HepG2 (cell line): ENCODE measurements around the gene EFNA2. TPM values are rescaled to one million over a fixed set of nuclear protein-coding genes. Genes with fewer than 3 reads are reported as not detected.

ENCODE experiments used
- ATF7-NPFF ChIP-seq: sonication (generic); formaldehyde crosslinking; IDR thresholded peaks from 2 replicates; pipeline ENCODE4 v1.8.1; 2023; ENCODE audit warnings: mild to moderate bottlenecking, low read depth, missing genetic modification reagents, moderate library complexity
- CC2D1A ChIP-seq: sonication (generic); formaldehyde crosslinking; IDR thresholded peaks from 2 replicates; pipeline ENCODE4 v1.8.1; 2023; ENCODE audit warnings: mild to moderate bottlenecking, missing genetic modification reagents
- GLI4 ChIP-seq: sonication (generic); formaldehyde crosslinking; IDR thresholded peaks from 2 replicates; pipeline ENCODE4 v1.5.1; 2020; ENCODE audit warnings: missing genetic modification reagents, mild to moderate bottlenecking, moderate library complexity, borderline replicate concordance
- KMT2A ChIP-seq: sonication (generic); formaldehyde crosslinking; IDR thresholded peaks from 2 replicates; pipeline ENCODE4 v1.4.0; 2020; ENCODE audit warnings: missing genetic modification reagents
- MIER2 ChIP-seq: IDR thresholded peaks from 2 replicates; pipeline ENCODE4 v1.6.1; 2016; ENCODE audit warnings: missing biosample characterization, missing genetic modification reagents
- NPAS2 ChIP-seq: sonication (generic); formaldehyde crosslinking; IDR thresholded peaks from 2 replicates; pipeline ENCODE4 v1.8.0; 2022; ENCODE audit warnings: mild to moderate bottlenecking, missing genetic modification reagents, borderline replicate concordance
- POLR2A ChIP-seq, 2 experiments: IDR thresholded peaks; 2 replicates each; pipeline ENCODE4 v1.6.1; 2011; ENCODE audit warnings: low read depth in 2 of 2, low read length in 2 of 2, mild to moderate bottlenecking in 1 of 2, moderate library complexity in 1 of 2; ENCODE audit not compliant: insufficient read depth in 1 of 2
- SMAD9 ChIP-seq: sonication (generic); formaldehyde crosslinking; IDR thresholded peaks from 2 replicates; pipeline ENCODE4 v1.5.1; 2020; ENCODE audit warnings: mild to moderate bottlenecking, missing genetic modification reagents
- TGIF2 ChIP-seq: IDR thresholded peaks from 2 replicates; pipeline ENCODE4 v1.6.1; 2016; ENCODE audit warnings: control low read depth, missing compliant biosample characterization
- ZC3H13 ChIP-seq: sonication (generic); formaldehyde crosslinking; IDR thresholded peaks from 2 replicates; pipeline ENCODE4 v1.8.1; 2023; ENCODE audit warnings: mild to moderate bottlenecking, missing genetic modification reagents, moderate library complexity
- ZNF180 ChIP-seq: sonication (generic); formaldehyde crosslinking; IDR thresholded peaks from 2 replicates; pipeline ENCODE4 v1.4.0; 2020; ENCODE audit warnings: low read depth, missing genetic modification reagents, borderline replicate concordance
- ZNF274 ChIP-seq: sonication (generic); formaldehyde crosslinking; IDR thresholded peaks from 2 replicates; pipeline ENCODE4 v1.5.1; 2020; ENCODE audit warnings: mild to moderate bottlenecking, missing genetic modification reagents
- ZNF432 ChIP-seq: sonication (generic); formaldehyde crosslinking; IDR thresholded peaks from 2 replicates; pipeline ENCODE4 v1.5.0; 2020; ENCODE audit warnings: missing genetic modification reagents, mild to moderate bottlenecking, borderline replicate concordance
- polyA plus RNA-seq, 8 experiments: library from polyadenylated mRNA; depleted of rRNA in 3 of 8; stranded (reverse) in 7 of 8; unstranded in 1 of 8; fragments of >200 nt; fragmentation: Illumina TruSeq in 4 of 8; extraction: Trizol in 4 of 8; gene quantifications; 2 replicates each; pipeline versions ENCODE4 v1.2.1 to v1.2.3, GENCODE V29; 2011 to 2016; ENCODE audit warnings: low read depth in 4 of 8, missing spikeins in 1 of 8, mixed read lengths in 1 of 8; ENCODE audit not compliant: insufficient read depth in 1 of 8
- total RNA-seq, 5 experiments: library from RNA; depleted of rRNA; stranded (reverse); fragments of >200 nt; fragmentation: Illumina TruSeq; extraction: Trizol; gene quantifications; 2 replicates each; pipeline ENCODE4 v1.2.3, GENCODE V29; 2016; ENCODE audit warnings: low read depth in 1 of 5
- TF ChIP-seq, protein P1 (sequence below): sonication (generic); formaldehyde crosslinking; IDR thresholded peaks from 2 replicates; pipeline ENCODE4 v1.4.0; 2020; ENCODE audit warnings: missing genetic modification reagents, borderline replicate concordance
- TF ChIP-seq, protein P2 (sequence below): sonication (generic); formaldehyde crosslinking; IDR thresholded peaks from 2 replicates; pipeline ENCODE4 v1.5.1; 2020; ENCODE audit warnings: mild to moderate bottlenecking, missing genetic modification reagents, moderate library complexity
- TF ChIP-seq, protein P3 (sequence below): sonication (generic); formaldehyde crosslinking; IDR thresholded peaks from 2 replicates; pipeline ENCODE4 v1.4.0; 2020; ENCODE audit warnings: missing genetic modification reagents

EFNA2 gene
- total and polyA plus RNA-seq, 2 of the 13 experiments (the other 11 are each of a cell fraction or from before 2014, with no cell fraction given) = 6.0 to 9.9 TPM

DNA sequence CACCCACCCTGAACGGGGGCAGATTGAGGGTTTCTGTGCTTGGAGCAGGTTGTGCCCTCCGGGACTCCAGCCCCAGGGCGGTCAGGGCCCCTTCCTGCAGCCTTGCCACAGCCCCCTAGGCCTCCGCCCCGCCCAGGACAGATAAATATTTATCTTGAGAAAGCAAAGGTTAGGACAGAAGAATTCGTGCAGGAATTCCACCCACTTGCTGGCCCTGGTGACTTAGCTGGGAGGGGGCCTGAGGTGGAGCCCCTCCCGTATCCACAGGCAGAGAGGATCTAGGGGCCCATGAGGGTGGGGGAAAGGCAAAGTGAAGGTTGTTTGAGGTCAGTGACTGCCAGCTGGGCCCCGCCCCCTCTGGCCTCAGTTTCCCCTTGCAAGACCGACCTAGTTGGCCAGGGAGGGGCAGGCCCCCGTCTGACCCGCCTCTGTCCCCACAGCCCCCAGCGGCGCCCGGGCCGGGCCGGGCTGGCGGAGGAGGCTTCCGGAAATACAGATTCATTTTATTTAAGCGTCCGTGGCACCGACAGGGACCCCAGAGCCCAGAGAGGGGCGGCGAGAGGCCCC is 32.1 kb upstream of the EFNA2 start (continued):
- TF ChIP-seq KMT2A (CRISPR knock-in tag) (no peak), POLR2A (IDR thresholded peaks at IDR 0.05; ENCODE audit: insufficient read depth in 1 of 2, low read depth in 2 of 2, low read length in 2 of 2) (peak; percentile 54 to 61; a peak in 2 of 4 replicates), GLI4 (CRISPR knock-in tag) (no peak), ZNF432 (CRISPR knock-in tag) (no peak), MIER2 (no peak), ATF7-NPFF (CRISPR knock-in tag) (no peak), CC2D1A (CRISPR knock-in tag) (no peak), TGIF2 (peak; percentile 51; the same call in 1 of the 2 replicates), ZNF274 (no peak), ZNF180 (CRISPR knock-in tag) (no peak), SMAD9 (no peak), ZC3H13 (CRISPR knock-in tag) (no peak), NPAS2 (no peak)
- TF ChIP-seq, protein P1, sequence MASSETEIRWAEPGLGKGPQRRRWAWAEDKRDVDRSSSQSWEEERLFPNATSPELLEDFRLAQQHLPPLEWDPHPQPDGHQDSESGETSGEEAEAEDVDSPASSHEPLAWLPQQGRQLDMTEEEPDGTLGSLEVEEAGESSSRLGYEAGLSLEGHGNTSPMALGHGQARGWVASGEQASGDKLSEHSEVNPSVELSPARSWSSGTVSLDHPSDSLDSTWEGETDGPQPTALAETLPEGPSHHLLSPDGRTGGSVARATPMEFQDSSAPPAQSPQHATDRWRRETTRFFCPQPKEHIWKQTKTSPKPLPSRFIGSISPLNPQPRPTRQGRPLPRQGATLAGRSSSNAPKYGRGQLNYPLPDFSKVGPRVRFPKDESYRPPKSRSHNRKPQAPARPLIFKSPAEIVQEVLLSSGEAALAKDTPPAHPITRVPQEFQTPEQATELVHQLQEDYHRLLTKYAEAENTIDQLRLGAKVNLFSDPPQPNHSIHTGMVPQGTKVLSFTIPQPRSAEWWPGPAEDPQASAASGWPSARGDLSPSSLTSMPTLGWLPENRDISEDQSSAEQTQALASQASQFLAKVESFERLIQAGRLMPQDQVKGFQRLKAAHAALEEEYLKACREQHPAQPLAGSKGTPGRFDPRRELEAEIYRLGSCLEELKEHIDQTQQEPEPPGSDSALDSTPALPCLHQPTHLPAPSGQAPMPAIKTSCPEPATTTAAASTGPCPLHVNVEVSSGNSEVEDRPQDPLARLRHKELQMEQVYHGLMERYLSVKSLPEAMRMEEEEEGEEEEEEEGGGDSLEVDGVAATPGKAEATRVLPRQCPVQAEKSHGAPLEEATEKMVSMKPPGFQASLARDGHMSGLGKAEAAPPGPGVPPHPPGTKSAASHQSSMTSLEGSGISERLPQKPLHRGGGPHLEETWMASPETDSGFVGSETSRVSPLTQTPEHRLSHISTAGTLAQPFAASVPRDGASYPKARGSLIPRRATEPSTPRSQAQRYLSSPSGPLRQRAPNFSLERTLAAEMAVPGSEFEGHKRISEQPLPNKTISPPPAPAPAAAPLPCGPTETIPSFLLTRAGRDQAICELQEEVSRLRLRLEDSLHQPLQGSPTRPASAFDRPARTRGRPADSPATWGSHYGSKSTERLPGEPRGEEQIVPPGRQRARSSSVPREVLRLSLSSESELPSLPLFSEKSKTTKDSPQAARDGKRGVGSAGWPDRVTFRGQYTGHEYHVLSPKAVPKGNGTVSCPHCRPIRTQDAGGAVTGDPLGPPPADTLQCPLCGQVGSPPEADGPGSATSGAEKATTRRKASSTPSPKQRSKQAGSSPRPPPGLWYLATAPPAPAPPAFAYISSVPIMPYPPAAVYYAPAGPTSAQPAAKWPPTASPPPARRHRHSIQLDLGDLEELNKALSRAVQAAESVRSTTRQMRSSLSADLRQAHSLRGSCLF (CRISPR knock-in tag) = no peak
- TF ChIP-seq, protein P2, sequence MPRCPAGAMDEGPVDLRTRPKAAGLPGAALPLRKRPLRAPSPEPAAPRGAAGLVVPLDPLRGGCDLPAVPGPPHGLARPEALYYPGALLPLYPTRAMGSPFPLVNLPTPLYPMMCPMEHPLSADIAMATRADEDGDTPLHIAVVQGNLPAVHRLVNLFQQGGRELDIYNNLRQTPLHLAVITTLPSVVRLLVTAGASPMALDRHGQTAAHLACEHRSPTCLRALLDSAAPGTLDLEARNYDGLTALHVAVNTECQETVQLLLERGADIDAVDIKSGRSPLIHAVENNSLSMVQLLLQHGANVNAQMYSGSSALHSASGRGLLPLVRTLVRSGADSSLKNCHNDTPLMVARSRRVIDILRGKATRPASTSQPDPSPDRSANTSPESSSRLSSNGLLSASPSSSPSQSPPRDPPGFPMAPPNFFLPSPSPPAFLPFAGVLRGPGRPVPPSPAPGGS (CRISPR knock-in tag) = no peak
- TF ChIP-seq, protein P3, sequence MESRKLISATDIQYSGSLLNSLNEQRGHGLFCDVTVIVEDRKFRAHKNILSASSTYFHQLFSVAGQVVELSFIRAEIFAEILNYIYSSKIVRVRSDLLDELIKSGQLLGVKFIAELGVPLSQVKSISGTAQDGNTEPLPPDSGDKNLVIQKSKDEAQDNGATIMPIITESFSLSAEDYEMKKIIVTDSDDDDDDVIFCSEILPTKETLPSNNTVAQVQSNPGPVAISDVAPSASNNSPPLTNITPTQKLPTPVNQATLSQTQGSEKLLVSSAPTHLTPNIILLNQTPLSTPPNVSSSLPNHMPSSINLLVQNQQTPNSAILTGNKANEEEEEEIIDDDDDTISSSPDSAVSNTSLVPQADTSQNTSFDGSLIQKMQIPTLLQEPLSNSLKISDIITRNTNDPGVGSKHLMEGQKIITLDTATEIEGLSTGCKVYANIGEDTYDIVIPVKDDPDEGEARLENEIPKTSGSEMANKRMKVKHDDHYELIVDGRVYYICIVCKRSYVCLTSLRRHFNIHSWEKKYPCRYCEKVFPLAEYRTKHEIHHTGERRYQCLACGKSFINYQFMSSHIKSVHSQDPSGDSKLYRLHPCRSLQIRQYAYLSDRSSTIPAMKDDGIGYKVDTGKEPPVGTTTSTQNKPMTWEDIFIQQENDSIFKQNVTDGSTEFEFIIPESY (CRISPR knock-in tag) = no peak
